ENCODE data around the gene DYNLL1.
A peak's percentile ranks its signal among the peaks of the same experiment; 100 is the strongest.

DYNLL1 gene

DNA sequence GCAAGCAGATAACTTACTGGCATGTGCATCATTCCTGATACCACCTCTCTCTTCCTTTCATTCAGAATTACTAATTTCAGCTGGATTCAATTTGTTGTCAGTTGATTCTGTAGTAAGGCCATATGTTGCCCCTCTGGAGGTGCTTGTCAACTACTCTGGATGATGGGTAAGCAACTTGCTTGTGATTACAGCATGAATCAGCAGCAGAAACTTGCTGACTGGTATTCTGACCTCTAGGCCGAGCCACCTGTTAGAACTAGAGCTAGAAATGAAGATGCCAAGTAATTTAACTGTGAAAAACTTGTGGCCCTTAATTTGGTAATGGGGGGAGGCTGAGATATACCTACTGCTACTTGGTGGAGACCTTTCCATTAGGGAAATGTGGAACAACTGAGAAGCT is 43.4 kb downstream of the DYNLL1 start:
- H3K9me3 ChIP-seq (ENCODE audit: control insufficient read depth, low read length) = no peaks in the 10 kb centered on the region
- peaks cover 63% of the 10 kb centered on the region for H3K4me1 ChIP-seq (ENCODE audit: control insufficient read depth, insufficient read depth, low read length)
- DNase-seq (ENCODE audit: low read depth) = peak; percentile 24
- H3K4me3 ChIP-seq (ENCODE audit: low read length) = peak overlapping the region; percentile 35
- no peak overlapping the region for H3K9ac ChIP-seq (ENCODE audit: low read length)
- no peaks in the 10 kb centered on the region for H3K36me3 ChIP-seq (ENCODE audit: control insufficient read depth, insufficient read depth, low read length, severe bottlenecking)
- no peaks in the 10 kb centered on the region for H3K27me3 ChIP-seq (replicated peaks; ENCODE audit: control insufficient read depth, insufficient read depth, low read length)

DNA sequence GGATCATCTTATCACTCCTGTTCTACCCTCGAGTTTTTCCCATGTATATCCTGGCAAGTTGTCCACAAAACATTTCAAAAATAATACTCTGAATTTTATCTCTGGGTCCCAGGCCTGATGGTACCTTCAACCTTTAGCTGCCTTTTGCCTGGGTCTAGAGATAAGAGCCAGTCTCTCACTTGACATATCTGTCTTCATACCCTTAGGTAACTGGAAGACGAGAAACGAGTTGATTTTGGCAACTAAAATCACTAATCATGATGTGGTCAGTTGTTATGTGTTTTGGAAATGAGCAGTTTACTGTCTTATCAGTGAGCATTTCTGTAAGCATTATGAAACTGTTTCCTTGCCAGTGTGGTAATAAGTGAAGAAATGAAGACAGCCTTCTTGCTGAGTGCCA is 44.5 kb downstream of the DYNLL1 start:
- H3K4me1 ChIP-seq (ENCODE audit: control insufficient read depth, insufficient read depth, low read length) = peaks cover 63% of the 10 kb centered on the region
- H3K9me3 ChIP-seq (ENCODE audit: control insufficient read depth, low read length) = no peaks in the 10 kb centered on the region
- no peaks in the 10 kb centered on the region for H3K27me3 ChIP-seq (replicated peaks; ENCODE audit: control insufficient read depth, insufficient read depth, low read length)
- peak; percentile 61 for DNase-seq (ENCODE audit: low read depth)
- H3K9ac ChIP-seq (ENCODE audit: low read length) = peak overlapping the region; percentile 55
- H3K4me3 ChIP-seq (ENCODE audit: low read length) = no peak overlapping the region
- H3K36me3 ChIP-seq (ENCODE audit: control insufficient read depth, insufficient read depth, low read length, severe bottlenecking) = peaks cover 3% of the 10 kb centered on the region

DNA sequence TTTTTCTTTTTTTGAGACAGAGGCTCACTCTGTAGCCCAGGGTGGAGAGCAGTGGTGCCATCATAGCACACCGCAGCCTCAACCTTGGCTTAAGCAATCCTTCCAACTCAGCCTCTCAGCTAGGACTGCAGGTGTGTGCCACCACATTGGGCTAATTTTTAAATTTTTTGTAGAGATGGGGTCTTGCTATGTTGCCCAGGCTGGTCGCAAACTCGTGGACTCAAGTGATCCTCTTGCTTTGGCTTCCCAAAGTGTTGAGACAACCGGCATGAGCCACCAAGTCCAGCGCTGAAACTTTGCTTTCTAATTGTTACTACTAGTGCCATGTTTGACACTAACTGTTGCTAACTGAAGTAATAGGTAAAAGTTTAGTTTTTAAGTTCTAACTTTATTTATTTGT is 46.3 kb downstream of the DYNLL1 start:
- no peak overlapping the region for H3K4me3 ChIP-seq (ENCODE audit: low read length)
- H3K9me3 ChIP-seq (ENCODE audit: control insufficient read depth, low read length) = no peaks in the 10 kb centered on the region
- peaks cover 15% of the 10 kb centered on the region for H3K36me3 ChIP-seq (ENCODE audit: control insufficient read depth, insufficient read depth, low read length, severe bottlenecking)
- H3K4me1 ChIP-seq (ENCODE audit: control insufficient read depth, insufficient read depth, low read length) = peaks cover 46% of the 10 kb centered on the region
- H3K27me3 ChIP-seq (replicated peaks; ENCODE audit: control insufficient read depth, insufficient read depth, low read length) = no peaks in the 10 kb centered on the region
- DNase-seq (ENCODE audit: low read depth) = no peak
- H3K9ac ChIP-seq (ENCODE audit: low read length) = no peak overlapping the region

DNA sequence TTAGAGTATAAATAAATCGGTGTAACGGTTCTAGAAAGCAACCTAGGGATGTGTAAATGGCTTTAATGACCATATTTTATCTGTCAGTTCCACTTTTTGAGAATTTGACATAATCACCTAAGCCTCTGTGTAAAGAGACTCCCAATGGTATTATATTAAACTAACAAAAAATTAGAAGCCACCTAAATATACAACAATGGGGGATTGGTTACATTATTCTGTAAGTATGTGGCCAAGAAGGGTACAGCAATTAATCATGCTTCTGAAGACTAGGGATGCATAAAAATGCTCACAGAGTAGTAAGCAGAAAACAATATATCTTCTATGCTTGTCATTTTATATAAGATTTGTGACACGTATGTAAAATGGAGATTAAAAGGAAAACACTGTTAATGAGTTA is 48.8 kb downstream of the DYNLL1 start:
- Histone ChIP-seq H3K4me3 (ENCODE audit: low read length) (no peak overlapping the region), H3K36me3 (ENCODE audit: control insufficient read depth, insufficient read depth, low read length, severe bottlenecking) (peaks cover 40% of the 10 kb centered on the region), H3K27me3 (replicated peaks; ENCODE audit: control insufficient read depth, insufficient read depth, low read length) (no peaks in the 10 kb centered on the region), H3K9me3 (ENCODE audit: control insufficient read depth, low read length) (no peaks in the 10 kb centered on the region), H3K9ac (ENCODE audit: low read length) (no peak overlapping the region), H3K4me1 (ENCODE audit: control insufficient read depth, insufficient read depth, low read length) (peaks cover 21% of the 10 kb centered on the region)
- no peak for DNase-seq (ENCODE audit: low read depth)

DNA sequence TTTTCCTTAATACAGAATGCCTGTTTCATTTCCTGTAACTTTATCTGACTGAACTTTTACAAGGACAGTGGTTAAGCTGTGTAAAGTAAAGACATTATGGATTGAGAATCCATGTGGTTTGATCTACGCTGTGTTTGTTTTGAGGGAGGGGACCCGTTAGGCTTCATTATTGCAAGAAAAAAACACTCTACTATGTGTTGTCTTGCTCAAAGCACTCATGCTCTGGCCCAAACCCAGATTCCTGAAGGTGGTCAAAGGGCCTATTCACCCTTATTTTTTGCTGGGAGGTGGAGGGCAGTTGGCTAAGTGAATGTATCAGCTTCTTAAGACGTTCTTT is 50.1 kb downstream of the DYNLL1 start:
- DNase-seq (ENCODE audit: low read depth) = no peak
- Histone ChIP-seq H3K4me3 (ENCODE audit: low read length) (no peak overlapping the region), H3K36me3 (ENCODE audit: control insufficient read depth, insufficient read depth, low read length, severe bottlenecking) (peaks cover 42% of the 10 kb centered on the region), H3K9ac (ENCODE audit: low read length) (no peak overlapping the region), H3K27me3 (replicated peaks; ENCODE audit: control insufficient read depth, insufficient read depth, low read length) (no peaks in the 10 kb centered on the region), H3K9me3 (ENCODE audit: control insufficient read depth, low read length) (no peaks in the 10 kb centered on the region), H3K4me1 (ENCODE audit: control insufficient read depth, insufficient read depth, low read length) (peaks cover 21% of the 10 kb centered on the region)

Data from adipocyte (in vitro differentiated cells).